B cell (primary cell): ENCODE results near the gene NT5DC3. TPM values are rescaled to one million over a fixed set of nuclear protein-coding genes. Genes with fewer than 3 reads are reported as not detected.

ENCODE experiments used
- ATAC-seq: fragments of 200-7000 bp; cut with Tn5 transposase; one replicate; pipeline ENCODE4 v1.10.0; 2021; ENCODE audit warnings: low read depth, mild to moderate bottlenecking, moderate number of reproducible peaks, moderate library complexity
- CTCF ChIA-PET: fragments of 350-600 bp; sonication (Branson Sonifier 250); formaldehyde crosslinking; loops from one replicate; lab custom pipeline; 2021; ENCODE audit warnings: antibody characterized with exemption, inconsistent platforms; lab: Charles Lee
- POLR2A ChIA-PET: fragments of 350-600 bp; sonication (Branson Sonifier 250); formaldehyde crosslinking; loops from one replicate; lab custom pipeline; 2021; ENCODE audit warnings: antibody characterized with exemption; lab: Charles Lee
- DNase-seq: peaks from one replicate; pipeline ENCODE4 v3.0.0; 2013
- H2AFZ ChIP-seq: 2 replicates; pipeline ENCODE4 v1.6.1; 2012; ENCODE audit warnings: mild to moderate bottlenecking, low read depth, low read length; ENCODE audit not compliant: insufficient read depth, poor library complexity, severe bottlenecking
- H3K27ac ChIP-seq, 2 donors: 1 replicate in 1 of 2; 2 replicates in 1 of 2; pipeline ENCODE4 v1.5.1; 2012 to 2013; ENCODE audit warnings: low read length in 2 of 2, mild to moderate bottlenecking in 2 of 2, moderate library complexity in 1 of 2
- H3K27me3 ChIP-seq, 4 experiments: fragments of 200-600 bp in 1 of 4; sonication (generic) in 1 of 4; replicated peaks in 1 of 4; 1 replicate in 2 of 4; 2 replicates in 2 of 4; pipeline versions ENCODE4 v1.6.1 to v1.7.0; 2013 to 2016; ENCODE audit warnings: low read length in 3 of 4, mild to moderate bottlenecking in 2 of 4, mixed read lengths in 1 of 4, moderate library complexity in 1 of 4; ENCODE audit not compliant: insufficient read depth in 4 of 4, control insufficient read depth in 3 of 4; ENCODE audit errors: control extremely low read depth in 1 of 4
- H3K36me3 ChIP-seq, 2 experiments: replicated peaks in 1 of 2; 1 replicate in 1 of 2; 2 replicates in 1 of 2; pipeline versions ENCODE4 v1.6.1 to v1.7.1; 2013; ENCODE audit warnings: low read length in 1 of 2; ENCODE audit not compliant: insufficient read depth in 2 of 2, control insufficient read depth in 1 of 2; ENCODE audit errors: control extremely low read depth in 1 of 2, extremely low read depth in 1 of 2
- H3K4me1 ChIP-seq, 2 donors: fragments of 200-600 bp in 1 of 2; sonication (generic) in 1 of 2; 1 replicate in 1 of 2; 2 replicates in 1 of 2; pipeline versions ENCODE4 v1.5.1 to v1.6.1; 2013 to 2017; ENCODE audit warnings: low read length in 2 of 2; ENCODE audit not compliant: control insufficient read depth in 2 of 2, insufficient read depth in 2 of 2
- H3K4me2 ChIP-seq: replicated peaks from 2 replicates; pipeline ENCODE3; 2012; ENCODE audit warnings: mild to moderate bottlenecking, low read depth, low read length; ENCODE audit not compliant: poor library complexity, severe bottlenecking
- H3K4me3 ChIP-seq, 5 experiments: fragments of 200-600 bp in 1 of 5; sonication (generic) in 1 of 5; 1 replicate in 3 of 5; 2 replicates in 2 of 5; pipeline versions ENCODE4 v1.5.1 to v1.7.0; 2011 to 2016; ENCODE audit warnings: low read length in 4 of 5, mild to moderate bottlenecking in 4 of 5, low read depth in 2 of 5, control low read depth in 1 of 5, moderate library complexity in 1 of 5; ENCODE audit not compliant: insufficient read depth in 1 of 5; ENCODE audit errors: control extremely low read depth in 1 of 5, extremely low read depth in 1 of 5
- H3K79me2 ChIP-seq: fragments of 200-600 bp; sonication (generic); one replicate; pipeline ENCODE4 v1.6.0; 2016; ENCODE audit warnings: low read length; ENCODE audit not compliant: control insufficient read depth, insufficient read depth
- H3K9ac ChIP-seq: fragments of 200-600 bp; sonication (generic); 2 replicates; pipeline ENCODE4 v1.6.1; 2017; ENCODE audit warnings: mild to moderate bottlenecking, low read length, moderate library complexity
- H3K9me3 ChIP-seq, 3 donors: one replicate each; pipeline versions ENCODE4 v1.6.1 to v1.7.1; 2013; ENCODE audit warnings: low read length in 2 of 3; ENCODE audit not compliant: control insufficient read depth in 2 of 3, insufficient read depth in 1 of 3; ENCODE audit errors: control extremely low read depth in 1 of 3
- H4K20me1 ChIP-seq: 2 replicates; pipeline ENCODE4 v1.6.0; 2012; ENCODE audit warnings: mild to moderate bottlenecking, low read length; ENCODE audit not compliant: insufficient read depth, control insufficient read depth, poor library complexity, severe bottlenecking
- H3K27ac Mint-ChIP-seq: one replicate; pipeline ENCODE4 v1.8.0; 2021; ENCODE audit warnings: mixed read lengths
- H3K27me3 Mint-ChIP-seq: one replicate; pipeline ENCODE4 v1.8.0; 2021; ENCODE audit warnings: mixed read lengths
- H3K4me1 Mint-ChIP-seq: one replicate; pipeline ENCODE4 v1.8.0; 2021; ENCODE audit warnings: mixed read lengths
- H3K4me3 Mint-ChIP-seq: one replicate; pipeline ENCODE4 v1.8.0; 2021; ENCODE audit warnings: mixed read lengths
- H3K9me3 Mint-ChIP-seq: one replicate; pipeline ENCODE4 v1.8.0; 2022; ENCODE audit warnings: mixed read lengths; ENCODE audit not compliant: insufficient read depth
- CTCF ChIP-seq: fragments of 200-600 bp; IDR thresholded peaks from one replicate; pipeline ENCODE4 v1.8.0; 2022; ENCODE audit warnings: antibody characterized with exemption, mild to moderate bottlenecking
- EZH2 ChIP-seq: IDR thresholded peaks from 2 replicates; pipeline ENCODE4 v1.6.1; 2012; ENCODE audit warnings: borderline replicate concordance, low read depth, mild to moderate bottlenecking, moderate library complexity, low read length; ENCODE audit not compliant: insufficient read depth, poor library complexity, severe bottlenecking
- WGBS: methylation state at CpG from one replicate; pipeline ENCODE4 v1.1.5; 2013; ENCODE audit warnings: missing lambda C conversion rate; ENCODE audit not compliant: insufficient coverage; 5-methylcytosine and 5-hydroxymethylcytosine counted together
- intact Hi-C: fragments of 100-400 bp; cut with micrococcal nuclease; formaldehyde crosslinking; loops from one replicate; pipeline ENCODE4 v1.10.0; 2022
- polyA plus RNA-seq: library from polyadenylated mRNA; depleted of rRNA; stranded (reverse); fragments of >200 nt; gene quantifications from 2 replicates; pipeline ENCODE4 v1.2.3, GENCODE V29; 2012
- total RNA-seq, 2 donors: library from RNA; stranded (reverse); fragments of 120-200 nt in 1 of 2; gene quantifications; 1 replicate in 1 of 2; 2 replicates in 1 of 2; pipeline versions ENCODE4 v1.2.3 to v1.2.4, GENCODE V29; 2013 to 2022

NT5DC3 gene
- total and polyA plus RNA-seq, 2 donors (not counting 1 experiment from before 2014, with no cell fraction given), result 4.4 to 10.6 TPM

- H4K20me1 ChIP-seq, result no peaks in the 10 kb centered on the region
- no peak overlapping the region for H2AFZ ChIP-seq
- intact Hi-C loops, result no loop called here
- H3K36me3 ChIP-seq, result peaks cover 0 to 40% of the 10 kb centered on the region in 2 experiments
- H3K27me3 ChIP-seq, result no peaks in the 10 kb centered on the region
- H3K79me2 ChIP-seq, result no peaks in the 10 kb centered on the region
- no peaks in the 10 kb centered on the region for H3K4me1 ChIP-seq
- no peak overlapping the region for H3K4me3 ChIP-seq
- no peak overlapping the region for H3K4me2 ChIP-seq
- Mint-ChIP-seq H3K27me3 (no peaks in the 10 kb centered on the region), H3K4me3 (no peak overlapping the region), H3K4me1 (no peaks in the 10 kb centered on the region), H3K27ac (no peak overlapping the region), H3K9me3 (no peaks in the 10 kb centered on the region)
- no peak overlapping the region for H3K27ac ChIP-seq
- ATAC-seq (no peak), DNase-seq (no peak)
- no peaks in the 10 kb centered on the region for H3K9me3 ChIP-seq
- WGBS, result 90% methylated on average over 5 of the region's 7 CpGs
- POLR2A ChIA-PET, result no interaction called here
- CTCF ChIA-PET, result no interaction called here
- TF ChIP-seq EZH2 (no peak), CTCF (no peak)
- H3K9ac ChIP-seq, result no peak overlapping the region
These were observed 61.5 kb downstream of the NT5DC3 start for GRCh38 chr12:103779410-103780092.

DNA sequence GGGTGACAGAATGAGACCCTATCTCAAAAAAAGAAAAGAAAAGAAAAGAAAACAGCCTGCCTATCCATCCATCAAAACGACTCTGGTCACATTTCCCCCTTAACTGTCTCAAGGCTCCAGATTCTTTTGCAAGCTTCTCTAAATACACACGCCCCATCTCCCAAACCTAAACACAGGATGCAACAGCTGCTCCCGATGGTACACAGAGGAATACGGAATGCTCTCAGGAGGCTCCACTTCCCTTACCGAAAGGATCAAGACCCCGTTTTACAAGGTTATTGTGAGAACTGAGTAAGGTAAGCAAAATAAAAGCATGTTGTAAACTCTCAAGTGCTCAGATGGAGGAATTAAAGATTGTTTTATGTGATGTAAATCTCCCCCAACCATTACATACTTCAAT is 62.3 kb downstream of the NT5DC3 start:
- 100% methylated on average over 1 of the region's 6 CpGs for WGBS
- no peaks in the 10 kb centered on the region for H3K9me3 Mint-ChIP-seq
- intact Hi-C loops, result no loop called here
- no peaks in the 10 kb centered on the region for H3K4me1 Mint-ChIP-seq
- ChIA-PET POLR2A (no interaction called here), CTCF (no interaction called here)
- H3K9me3 ChIP-seq, result no peaks in the 10 kb centered on the region
- H3K79me2 ChIP-seq, result no peaks in the 10 kb centered on the region
- no peak overlapping the region for H3K9ac ChIP-seq
- H3K4me3 ChIP-seq, result no peak overlapping the region
- no peak overlapping the region for H3K4me2 ChIP-seq
- ATAC-seq (no peak), DNase-seq (no peak)
- no peak overlapping the region for H3K4me3 Mint-ChIP-seq
- no peak overlapping the region for H2AFZ ChIP-seq
- no peak overlapping the region for H3K27ac Mint-ChIP-seq
- H3K4me1 ChIP-seq, result no peaks in the 10 kb centered on the region
- no peaks in the 10 kb centered on the region for H4K20me1 ChIP-seq
- H3K27me3 Mint-ChIP-seq, result no peaks in the 10 kb centered on the region
- TF ChIP-seq CTCF (no peak), EZH2 (no peak)
- H3K27me3 ChIP-seq, result no peaks in the 10 kb centered on the region
- H3K36me3 ChIP-seq, result peaks cover 0 to 34% of the 10 kb centered on the region in 2 experiments
- H3K27ac ChIP-seq, result no peak overlapping the region
